Type B pancreatic cell (in vitro differentiated cells): ENCODE data around the gene RHOJ. TPM values are rescaled to one million over a fixed set of nuclear protein-coding genes. Genes with fewer than 3 reads are reported as not detected.

Experiments used
- DNase-seq: peaks from one replicate; pipeline ENCODE4 v3.0.0; 2021; ENCODE audit warnings: mixed read lengths; ENCODE audit not compliant: unreplicated experiment; ENCODE audit errors: extremely low spot score
- H3K27ac Mint-ChIP-seq: 2 replicates; pipeline ENCODE4 v1.8.0; 2021; ENCODE audit warnings: mild to moderate bottlenecking, mixed read lengths
- H3K27me3 Mint-ChIP-seq: 2 replicates; pipeline ENCODE4 v1.8.0; 2021; ENCODE audit warnings: mixed read lengths
- H3K36me3 Mint-ChIP-seq: 2 replicates; pipeline ENCODE4 v1.8.0; 2021; ENCODE audit warnings: mixed read lengths
- H3K4me1 Mint-ChIP-seq: one replicate; pipeline ENCODE4 v1.8.0; 2021; ENCODE audit warnings: mixed read lengths; ENCODE audit not compliant: unreplicated experiment
- H3K4me3 Mint-ChIP-seq: 2 replicates; pipeline ENCODE4 v1.8.0; 2021; ENCODE audit warnings: mild to moderate bottlenecking, mixed read lengths
- H3K9me3 Mint-ChIP-seq: 2 replicates; pipeline ENCODE4 v1.8.0; 2021; ENCODE audit warnings: mixed read lengths
- CTCF ChIP-seq: fragments of 200-600 bp; sonication (generic); conservative IDR thresholded peaks from 2 replicates; pipeline ENCODE4 v1.5.0; 2021; ENCODE audit warnings: antibody characterized with exemption, mild to moderate bottlenecking
- total RNA-seq: library from RNA; stranded (reverse); gene quantifications from 2 replicates; pipeline ENCODE4 v1.2.1, GENCODE V29; 2021; ENCODE audit warnings: low replicate concordance

RHOJ gene
- total RNA-seq, 1 donor from 2014 or later = 16.3 TPM

- H3K4me1 Mint-ChIP-seq = no peaks in the 10 kb centered on the region
- TF ChIP-seq CTCF = no peak
Observed at GRCh38 chr14:63200035-63200740, 4.1 kb upstream of the RHOJ start.

GRCh38 chr14:63200767-63201166 lies 3.5 kb upstream of the RHOJ start:
- Mint-ChIP-seq H3K27ac (no peak overlapping the region), H3K36me3 (no peaks in the 10 kb centered on the region), H3K4me3 (no peak overlapping the region), H3K9me3 (no peaks in the 10 kb centered on the region), H3K4me1 (no peaks in the 10 kb centered on the region), H3K27me3 (no peaks in the 10 kb centered on the region)
- TF ChIP-seq CTCF = no peak
- DNase-seq = no peak

More at GRCh38 chr14:63200035-63200740, 4.1 kb upstream of the RHOJ start:
- H3K27ac Mint-ChIP-seq = no peak overlapping the region
- H3K27me3 Mint-ChIP-seq = no peaks in the 10 kb centered on the region
- no peaks in the 10 kb centered on the region for H3K9me3 Mint-ChIP-seq
- no peak overlapping the region for H3K4me3 Mint-ChIP-seq
- H3K36me3 Mint-ChIP-seq = no peaks in the 10 kb centered on the region
- DNase-seq = no peak

- Mint-ChIP-seq H3K4me3 (no peak overlapping the region), H3K9me3 (no peaks in the 10 kb centered on the region), H3K27me3 (peaks cover 6% of the 10 kb centered on the region), H3K4me1 (no peaks in the 10 kb centered on the region), H3K36me3 (no peaks in the 10 kb centered on the region), H3K27ac (no peak overlapping the region)
- DNase-seq = no peak
- TF ChIP-seq CTCF = no peak
Observed at GRCh38 chr14:63203015-63203414, 1.2 kb upstream of the RHOJ start.

- Mint-ChIP-seq H3K27me3 (peaks cover 6% of the 10 kb centered on the region), H3K36me3 (no peaks in the 10 kb centered on the region), H3K9me3 (no peaks in the 10 kb centered on the region), H3K4me3 (no peak overlapping the region), H3K4me1 (no peaks in the 10 kb centered on the region), H3K27ac (no peak overlapping the region)
- peak; percentile 79 for DNase-seq
- peak; percentile 41 for TF ChIP-seq CTCF
Observed at GRCh38 chr14:63203618-63204406, 431 bp upstream of the RHOJ start.

- no peaks in the 10 kb centered on the region for H3K9me3 Mint-ChIP-seq
- no peaks in the 10 kb centered on the region for H3K4me1 Mint-ChIP-seq
- H3K36me3 Mint-ChIP-seq = no peaks in the 10 kb centered on the region
- peaks cover 6% of the 10 kb centered on the region for H3K27me3 Mint-ChIP-seq
- no peak for TF ChIP-seq CTCF
- no peak overlapping the region for H3K27ac Mint-ChIP-seq
- DNase-seq = no peak
- H3K4me3 Mint-ChIP-seq = no peak overlapping the region
Observed at GRCh38 chr14:63205044-63205575, 867 bp downstream of the RHOJ start.
